ENCODE data around the gene TSPEAR.
"Not testable (repeated sequence)": the region's sequence is repeated elsewhere in the genome, so short reads cannot be mapped to it uniquely, and the experiment has no call there.

The TSPEAR gene

DNA sequence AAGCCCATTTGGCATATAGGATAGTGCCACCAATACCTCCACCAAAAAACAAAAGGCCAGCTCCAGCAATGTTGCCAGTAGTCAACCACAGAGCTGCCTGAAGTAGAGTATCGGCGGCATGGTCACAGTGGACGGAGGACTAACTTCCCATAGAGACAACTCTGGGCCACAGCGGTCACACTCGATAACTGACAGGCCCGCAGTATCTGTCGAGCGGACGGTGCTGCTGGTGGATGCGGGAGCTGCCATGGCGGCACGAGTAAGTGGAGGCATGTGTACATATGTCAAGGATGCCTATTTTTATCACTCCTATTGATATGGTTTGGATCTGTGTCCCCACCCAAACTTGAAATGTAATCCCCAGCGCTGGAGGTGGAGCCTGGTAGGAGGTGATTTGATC, 33.5 kb downstream of the TSPEAR start:
- no peaks in the 10 kb centered on the region for H3K36me3 ChIP-seq (ENCODE audit: control insufficient read depth, insufficient read depth, low read length)
- no peak overlapping the region for H3K9ac ChIP-seq (ENCODE audit: low read depth, low read length)
- H3K9me3 ChIP-seq (ENCODE audit: control insufficient read depth, insufficient read depth, low read length), result no peaks in the 10 kb centered on the region
- H3K4me1 ChIP-seq (ENCODE audit: control insufficient read depth, insufficient read depth, low read length), result no peaks in the 10 kb centered on the region
- H3K27me3 ChIP-seq (ENCODE audit: control insufficient read depth, insufficient read depth, low read length), result no peaks in the 10 kb centered on the region
- H3K4me3 ChIP-seq (ENCODE audit: low read depth, low read length), result no peak overlapping the region
- no peak overlapping the region for H3K27ac ChIP-seq (ENCODE audit: low read depth, low read length)

DNA sequence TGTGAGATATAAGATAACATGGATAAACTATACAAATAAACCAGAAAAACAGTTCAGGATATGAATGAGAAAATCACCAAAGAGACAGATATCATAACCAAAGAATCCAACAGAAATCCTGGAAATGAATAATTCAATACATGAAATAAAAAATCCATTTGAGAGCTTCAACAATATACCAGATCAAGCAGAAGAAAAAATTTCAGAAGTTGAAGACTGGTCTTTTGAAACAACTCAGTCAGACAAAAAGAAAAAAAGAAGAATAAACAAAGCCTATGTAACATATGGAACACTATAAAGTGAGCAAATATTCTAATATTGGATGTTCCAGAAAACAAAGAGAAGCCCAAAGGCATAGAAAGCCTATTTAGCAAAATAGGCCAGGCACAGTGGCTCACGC, 39.5 kb downstream of the TSPEAR start:
- H3K9ac ChIP-seq (ENCODE audit: low read depth, low read length), result no peak overlapping the region
- no peak overlapping the region for H3K4me3 ChIP-seq (ENCODE audit: low read depth, low read length)
- no peak overlapping the region for H3K27ac ChIP-seq (ENCODE audit: low read depth, low read length)
- H3K36me3 ChIP-seq (ENCODE audit: control insufficient read depth, insufficient read depth, low read length), result no peaks in the 10 kb centered on the region
- no peaks in the 10 kb centered on the region for H3K27me3 ChIP-seq (ENCODE audit: control insufficient read depth, insufficient read depth, low read length)
- no peaks in the 10 kb centered on the region for H3K4me1 ChIP-seq (ENCODE audit: control insufficient read depth, insufficient read depth, low read length)
- peaks cover 19% of the 10 kb centered on the region for H3K9me3 ChIP-seq (ENCODE audit: control insufficient read depth, insufficient read depth, low read length)

DNA sequence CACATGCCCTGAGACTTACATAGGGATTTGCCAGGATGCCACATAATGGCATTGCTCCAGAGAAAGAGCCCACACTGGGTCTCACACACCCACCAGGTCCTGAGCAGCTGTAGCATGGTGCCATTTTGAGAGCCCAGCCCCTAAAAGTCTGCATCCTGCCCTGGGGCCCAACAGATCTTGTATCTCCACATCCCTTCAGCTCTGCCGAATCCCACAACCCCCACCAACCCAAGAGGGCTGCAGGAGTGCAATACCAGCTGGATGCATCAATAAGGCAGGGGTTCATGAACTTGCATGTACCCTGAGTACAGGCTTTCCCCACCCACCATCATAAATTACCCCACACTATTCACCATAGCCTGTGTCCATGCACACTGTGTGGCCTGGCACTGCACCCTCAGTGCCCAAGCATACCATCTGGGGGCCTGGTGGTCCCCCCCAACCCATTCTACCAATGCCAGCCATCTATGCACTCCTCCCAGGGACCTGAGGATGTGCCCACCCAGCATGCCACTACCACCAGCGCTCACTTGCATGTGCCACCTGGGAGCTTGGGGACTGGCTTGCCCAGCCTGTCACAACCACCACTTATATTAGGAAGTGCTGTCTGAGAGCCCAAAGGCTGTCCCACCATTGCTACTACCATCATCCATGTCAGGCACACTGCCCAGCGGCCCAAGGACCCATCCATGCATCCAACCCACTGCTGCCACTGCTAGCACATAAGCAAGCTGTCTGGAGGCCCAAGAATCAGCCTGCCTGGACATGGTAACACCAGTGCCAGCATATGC, 40.5 kb downstream of the TSPEAR start:
- Histone ChIP-seq H3K4me3 (ENCODE audit: low read depth, low read length) (no peak overlapping the region), H3K4me1 (ENCODE audit: control insufficient read depth, insufficient read depth, low read length) (no peaks in the 10 kb centered on the region), H3K27ac (ENCODE audit: low read depth, low read length) (no peak overlapping the region), H3K36me3 (ENCODE audit: control insufficient read depth, insufficient read depth, low read length) (no peaks in the 10 kb centered on the region), H3K27me3 (ENCODE audit: control insufficient read depth, insufficient read depth, low read length) (no peaks in the 10 kb centered on the region), H3K9me3 (ENCODE audit: control insufficient read depth, insufficient read depth, low read length) (peaks cover 19% of the 10 kb centered on the region), H3K9ac (ENCODE audit: low read depth, low read length) (no peak overlapping the region)

DNA sequence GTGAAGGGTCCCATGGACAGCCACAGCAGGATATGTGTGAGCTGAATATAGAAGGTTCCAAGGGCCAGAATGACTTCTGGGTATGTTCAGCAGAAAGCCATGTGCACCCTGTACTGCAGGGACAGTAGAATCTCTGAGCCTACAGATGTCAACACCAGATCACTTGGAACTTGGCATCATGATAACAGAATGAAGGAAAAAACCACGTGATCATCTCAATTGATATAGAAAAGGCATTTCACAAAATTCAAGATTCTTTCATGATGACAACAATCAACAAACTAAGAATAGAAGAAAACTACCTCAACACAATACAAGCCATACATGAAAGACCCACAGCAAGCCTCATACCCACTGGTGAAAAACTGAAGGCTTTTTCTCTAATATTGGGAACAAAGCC, 43.8 kb downstream of the TSPEAR start:
- no peak overlapping the region for H3K4me3 ChIP-seq (ENCODE audit: low read depth, low read length)
- H3K9ac ChIP-seq (ENCODE audit: low read depth, low read length), result no peak overlapping the region
- no peaks in the 10 kb centered on the region for H3K27me3 ChIP-seq (ENCODE audit: control insufficient read depth, insufficient read depth, low read length)
- H3K9me3 ChIP-seq (ENCODE audit: control insufficient read depth, insufficient read depth, low read length), result peaks cover 19% of the 10 kb centered on the region
- no peaks in the 10 kb centered on the region for H3K4me1 ChIP-seq (ENCODE audit: control insufficient read depth, insufficient read depth, low read length)
- H3K27ac ChIP-seq (ENCODE audit: low read depth, low read length), result no peak overlapping the region
- H3K36me3 ChIP-seq (ENCODE audit: control insufficient read depth, insufficient read depth, low read length), result no peaks in the 10 kb centered on the region

DNA sequence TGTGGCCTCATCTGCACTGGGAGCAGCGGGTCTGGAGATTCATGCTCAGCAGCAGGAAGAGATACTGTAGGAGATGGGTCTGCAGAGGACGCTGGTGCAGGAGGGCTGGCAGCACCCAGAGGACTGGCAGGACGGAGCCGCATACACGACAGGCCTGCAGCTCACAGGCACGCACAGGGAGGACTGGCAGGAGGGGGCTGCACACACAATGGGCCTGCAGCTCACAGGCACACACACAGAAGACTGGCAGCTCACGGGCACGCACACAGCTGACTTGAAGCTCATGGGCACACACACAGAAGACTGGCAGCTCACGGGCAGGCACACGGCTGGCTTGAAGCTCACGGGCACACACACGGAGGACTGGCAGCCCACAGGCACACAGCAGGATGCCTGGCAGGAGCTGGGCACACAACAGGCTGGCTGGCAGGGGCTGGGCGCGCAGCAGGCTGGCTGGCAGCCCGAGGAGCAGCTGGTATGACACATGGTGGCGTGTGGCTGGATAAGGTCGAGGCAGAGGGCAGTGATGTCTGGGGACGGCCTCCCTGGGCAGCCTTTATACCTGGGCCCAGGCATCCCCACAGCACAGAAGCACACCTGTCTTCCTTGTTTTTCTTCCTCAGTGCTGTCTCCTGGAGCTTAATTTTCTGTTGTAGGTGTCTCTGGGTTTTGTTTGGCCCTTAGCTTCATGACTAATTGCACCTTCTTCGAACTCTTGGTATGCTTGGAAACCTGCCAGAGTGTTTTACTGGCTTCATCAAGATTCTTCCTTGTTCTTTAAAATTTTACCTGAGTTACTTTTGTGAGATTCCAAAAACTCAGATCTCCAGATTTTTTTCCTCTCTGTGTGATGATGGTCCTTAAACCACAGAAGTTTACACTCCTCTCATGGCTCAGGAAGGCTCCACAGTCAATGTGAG, 44.7 kb downstream of the TSPEAR start, which contains the start of gene KRTAP12-2:
Gene KRTAP12-2, minus strand, starts transcription at position 527 of the 920 bp plus-strand sequence. Its CDS starts 41 bp downstream, at position 486.
- H3K9me3 ChIP-seq (ENCODE audit: control insufficient read depth, insufficient read depth, low read length), result peaks cover 16% of the 10 kb centered on the region

DNA sequence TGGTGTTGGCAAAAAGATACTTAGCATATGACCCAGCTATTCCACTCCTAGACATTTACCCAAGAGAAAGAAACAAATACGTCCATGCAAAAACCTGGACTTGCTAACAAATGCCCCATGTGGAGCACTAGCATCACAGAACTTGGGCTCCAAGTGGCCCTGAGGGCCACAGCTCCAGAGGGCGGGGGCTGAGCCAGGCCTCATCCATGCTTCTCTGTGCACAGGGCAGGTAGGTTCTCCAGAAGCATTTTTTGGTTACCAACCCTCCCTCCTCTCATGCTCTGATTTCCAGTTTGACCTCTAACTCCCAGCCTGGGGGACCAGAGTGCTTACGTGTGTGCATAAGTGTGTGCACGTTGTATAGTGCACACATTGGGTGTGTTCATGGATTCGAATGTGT, 46.7 kb downstream of the TSPEAR start:
- Histone ChIP-seq H3K4me1 (ENCODE audit: control insufficient read depth, insufficient read depth, low read length) (peaks cover 7% of the 10 kb centered on the region), H3K27ac (ENCODE audit: low read depth, low read length) (no peak overlapping the region), H3K4me3 (ENCODE audit: low read depth, low read length) (no peak overlapping the region), H3K9ac (ENCODE audit: low read depth, low read length) (no peak overlapping the region), H3K36me3 (ENCODE audit: control insufficient read depth, insufficient read depth, low read length) (no peaks in the 10 kb centered on the region), H3K27me3 (ENCODE audit: control insufficient read depth, insufficient read depth, low read length) (no peaks in the 10 kb centered on the region), H3K9me3 (ENCODE audit: control insufficient read depth, insufficient read depth, low read length) (peaks cover 5% of the 10 kb centered on the region; the same call in 1 of the 2 replicates)

More for the DNA sequence above, 44.7 kb downstream of the TSPEAR start, which contains the start of gene KRTAP12-2:
- H3K27ac ChIP-seq (ENCODE audit: low read depth, low read length), result no peak within 1 kb of the TSS
- H3K4me1 ChIP-seq (ENCODE audit: control insufficient read depth, insufficient read depth, low read length), result no peaks in the 10 kb centered on the region
- H3K4me3 ChIP-seq (ENCODE audit: low read depth, low read length), result no peak within 1 kb of the TSS
- no peaks in the 10 kb centered on the region for H3K36me3 ChIP-seq (ENCODE audit: control insufficient read depth, insufficient read depth, low read length)
- H3K27me3 ChIP-seq (ENCODE audit: control insufficient read depth, insufficient read depth, low read length), result no peaks in the 10 kb centered on the region
- H3K9ac ChIP-seq (ENCODE audit: low read depth, low read length), result no peak within 1 kb of the TSS

DNA sequence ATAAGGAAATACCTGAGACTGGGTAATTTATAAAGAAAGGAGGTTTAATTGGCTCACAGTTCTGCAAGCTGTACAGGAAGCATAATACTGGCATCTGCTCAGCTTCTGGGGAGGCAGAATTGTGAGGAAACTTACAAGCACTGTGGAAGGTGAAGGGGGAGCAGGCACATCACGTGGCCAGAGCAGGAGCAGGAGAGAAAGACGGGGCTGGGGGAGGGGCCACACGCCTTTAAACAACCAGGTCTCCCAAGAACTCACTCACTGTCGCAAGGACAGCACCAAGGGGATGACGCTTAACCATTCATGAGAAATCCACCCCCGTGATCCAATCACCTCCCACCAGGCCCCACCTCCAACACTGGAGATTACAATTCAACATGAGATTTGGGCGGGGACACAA, 49.8 kb downstream of the TSPEAR start:
- not testable (repeated sequence) for H3K4me3 ChIP-seq (ENCODE audit: low read depth, low read length); H3K9me3 ChIP-seq (ENCODE audit: control insufficient read depth, insufficient read depth, low read length); H3K36me3 ChIP-seq (ENCODE audit: control insufficient read depth, insufficient read depth, low read length); H3K27me3 ChIP-seq (ENCODE audit: control insufficient read depth, insufficient read depth, low read length); H3K27ac ChIP-seq (ENCODE audit: low read depth, low read length); H3K9ac ChIP-seq (ENCODE audit: low read depth, low read length)
- peaks cover 18% of the 10 kb centered on the region for H3K4me1 ChIP-seq (ENCODE audit: control insufficient read depth, insufficient read depth, low read length)

DNA sequence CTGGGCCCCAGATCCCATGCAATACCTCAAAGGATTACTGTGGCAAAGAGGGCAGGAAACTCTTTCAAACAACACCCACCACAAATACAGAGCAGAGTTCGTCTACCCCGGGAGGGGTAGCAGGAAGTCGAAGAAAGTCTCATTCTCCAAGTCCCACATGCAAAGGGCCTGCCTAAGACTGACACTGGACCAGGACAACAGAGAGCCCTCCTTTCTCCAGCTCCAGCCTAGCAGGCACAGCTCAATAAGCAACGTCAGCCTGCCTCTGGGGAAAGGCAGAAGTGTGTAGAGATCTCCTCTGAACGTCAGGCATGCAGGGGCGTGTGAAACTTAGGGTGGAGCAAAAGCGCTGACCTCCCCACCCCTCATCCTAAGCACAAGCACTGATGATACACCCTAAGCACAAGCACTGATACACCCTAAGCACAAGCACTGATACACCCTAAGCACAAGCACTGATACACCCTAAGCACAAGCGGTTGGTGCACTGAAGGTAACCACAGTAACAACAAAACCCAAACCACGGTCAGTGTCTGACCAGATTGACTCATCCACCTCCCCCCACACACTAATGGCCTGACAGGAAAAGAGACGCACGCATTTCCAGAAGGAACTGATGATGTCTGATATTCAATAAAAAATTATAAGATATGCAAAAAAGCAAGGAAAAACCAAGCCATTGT, 52.3 kb downstream of the TSPEAR start:
- no peaks in the 10 kb centered on the region for H3K9me3 ChIP-seq (ENCODE audit: control insufficient read depth, insufficient read depth, low read length)
- H3K36me3 ChIP-seq (ENCODE audit: control insufficient read depth, insufficient read depth, low read length), result no peaks in the 10 kb centered on the region
- no peak overlapping the region for H3K9ac ChIP-seq (ENCODE audit: low read depth, low read length)
- no peak overlapping the region for H3K4me3 ChIP-seq (ENCODE audit: low read depth, low read length)
- peaks cover 18% of the 10 kb centered on the region for H3K4me1 ChIP-seq (ENCODE audit: control insufficient read depth, insufficient read depth, low read length)
- H3K27me3 ChIP-seq (ENCODE audit: control insufficient read depth, insufficient read depth, low read length), result no peaks in the 10 kb centered on the region
- H3K27ac ChIP-seq (ENCODE audit: low read depth, low read length), result no peak overlapping the region

DNA sequence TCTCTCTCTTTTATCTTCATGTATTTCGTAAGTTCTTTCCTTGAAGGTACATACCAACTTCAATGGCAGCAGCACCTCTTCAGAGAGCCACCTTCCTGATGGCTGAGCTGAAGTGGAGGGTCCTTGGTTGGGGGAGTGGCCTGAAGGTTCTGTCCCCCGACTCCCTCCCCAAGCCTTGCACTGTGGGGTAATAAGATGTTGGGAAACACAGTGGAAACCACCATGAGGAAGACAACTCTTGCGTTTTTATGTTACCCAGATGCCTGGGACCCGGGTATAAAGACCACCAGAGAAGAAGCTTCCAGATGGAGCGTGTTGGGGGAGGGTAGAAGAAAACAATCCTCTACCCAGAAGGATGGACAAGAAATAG, 52.8 kb downstream of the TSPEAR start:
- no peak overlapping the region for H3K4me3 ChIP-seq (ENCODE audit: low read depth, low read length)
- no peaks in the 10 kb centered on the region for H3K9me3 ChIP-seq (ENCODE audit: control insufficient read depth, insufficient read depth, low read length)
- no peak overlapping the region for H3K9ac ChIP-seq (ENCODE audit: low read depth, low read length)
- H3K27me3 ChIP-seq (ENCODE audit: control insufficient read depth, insufficient read depth, low read length), result no peaks in the 10 kb centered on the region
- H3K36me3 ChIP-seq (ENCODE audit: control insufficient read depth, insufficient read depth, low read length), result no peaks in the 10 kb centered on the region
- peaks cover 18% of the 10 kb centered on the region for H3K4me1 ChIP-seq (ENCODE audit: control insufficient read depth, insufficient read depth, low read length)
- H3K27ac ChIP-seq (ENCODE audit: low read depth, low read length), result no peak overlapping the region

DNA sequence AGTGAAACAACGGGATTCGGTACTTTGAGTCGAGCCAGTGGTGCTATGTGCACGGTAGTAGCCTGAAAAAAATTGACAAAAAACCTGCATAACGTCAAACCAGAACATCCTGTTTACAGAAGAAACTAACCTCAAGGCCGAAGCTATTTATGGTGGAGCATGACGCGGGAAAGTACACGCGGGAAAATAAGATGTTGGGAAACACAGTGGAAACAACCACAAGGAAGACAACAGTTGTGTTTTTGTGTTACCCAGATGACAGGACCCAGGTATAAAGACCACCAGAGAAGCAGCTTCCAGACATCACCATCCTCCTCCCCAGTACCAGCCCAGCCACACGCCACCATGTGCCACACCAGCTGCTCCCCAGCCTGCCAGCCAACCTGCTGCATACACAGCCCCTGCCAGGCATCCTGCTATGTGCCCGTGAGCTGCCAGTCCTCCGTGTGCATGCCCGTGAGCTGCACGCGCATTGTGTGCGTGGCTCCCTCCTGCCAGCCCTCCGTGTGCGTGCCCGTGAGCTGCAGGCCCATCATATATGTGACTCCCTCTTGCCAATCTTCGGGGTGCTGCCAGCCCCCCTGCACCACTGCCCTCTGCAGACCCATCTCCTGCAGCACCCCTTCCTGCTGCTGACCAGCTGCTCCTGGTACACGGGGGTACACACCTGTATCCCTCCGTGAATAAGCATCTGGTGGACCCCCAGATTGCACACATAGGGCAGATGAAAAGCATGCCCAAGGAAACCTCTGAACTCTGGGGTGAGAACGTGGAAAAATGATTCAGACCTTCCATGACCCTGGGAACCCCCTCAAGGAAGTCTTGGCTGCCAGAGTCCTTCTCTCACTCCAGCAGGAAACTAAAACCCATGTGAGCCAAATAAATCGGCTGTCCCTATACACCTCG, 53.5 kb downstream of the TSPEAR start, which contains the start of gene KRTAP12-3:
Gene KRTAP12-3, plus strand, starts transcription at position 298 of the 906 bp plus-strand sequence. Its CDS starts 48 bp downstream, at position 346.
- no peaks in the 10 kb centered on the region for H3K27me3 ChIP-seq (ENCODE audit: control insufficient read depth, insufficient read depth, low read length)
- H3K9ac ChIP-seq (ENCODE audit: low read depth, low read length), result no peak within 1 kb of the TSS
- no peaks in the 10 kb centered on the region for H3K36me3 ChIP-seq (ENCODE audit: control insufficient read depth, insufficient read depth, low read length)
- H3K4me3 ChIP-seq (ENCODE audit: low read depth, low read length), result no peak within 1 kb of the TSS
- no peak within 1 kb of the TSS for H3K27ac ChIP-seq (ENCODE audit: low read depth, low read length)
- H3K9me3 ChIP-seq (ENCODE audit: control insufficient read depth, insufficient read depth, low read length), result no peaks in the 10 kb centered on the region
- H3K4me1 ChIP-seq (ENCODE audit: control insufficient read depth, insufficient read depth, low read length), result peaks cover 18% of the 10 kb centered on the region

Data from HUES48 (cell line).